H1 (cell line): ENCODE data around the gene SGSM1. TPM values are rescaled to one million over a fixed set of nuclear protein-coding genes. Genes with fewer than 3 reads are reported as not detected.

ENCODE experiments used
- CTCF ChIA-PET: fragments of 300-600 bp; sonication (Branson Sonifier 250); formaldehyde crosslinking; loops from one replicate; lab custom pipeline; 2021; ENCODE audit not compliant: partially characterized antibody; lab: Charles Lee
- POLR2A ChIA-PET: fragments of 300-600 bp; sonication (Branson Sonifier 250); formaldehyde crosslinking; loops from one replicate; lab custom pipeline; 2021; ENCODE audit warnings: inconsistent platforms; ENCODE audit not compliant: partially characterized antibody; lab: Charles Lee
- DNase-seq, 2 experiments: peaks; one replicate each; pipeline versions ENCODE4 v3.0.0 to v3.0.0-alpha.2; 2010 to 2022; ENCODE audit warnings: low spot score in 2 of 2, low read depth in 1 of 2, mixed read lengths in 1 of 2
- FAIRE-seq: peaks from 2 replicates; lab custom pipeline; 2011; peaks lifted over from hg19 to GRCh38; lab: Jason Lieb, UNC
- H2AFZ ChIP-seq: 2 replicates; pipeline ENCODE4 v1.8.1; 2012; ENCODE audit warnings: low read length, inconsistent platforms
- H2AK5ac ChIP-seq: 2 replicates; pipeline ENCODE4 v1.6.1; 2013; ENCODE audit warnings: low read depth, low read length
- H2BK120ac ChIP-seq: replicated peaks from 2 replicates; pipeline ENCODE3; 2013; ENCODE audit warnings: low read depth, low read length, inconsistent platforms
- H2BK12ac ChIP-seq: 2 replicates; pipeline ENCODE4 v1.6.1; 2013; ENCODE audit warnings: low read depth, low read length
- H2BK15ac ChIP-seq: 2 replicates; pipeline ENCODE4 v1.6.1; 2013; ENCODE audit warnings: low read length
- H2BK20ac ChIP-seq: 2 replicates; pipeline ENCODE4 v1.6.1; 2013; ENCODE audit warnings: low read length
- H2BK5ac ChIP-seq: 2 replicates; pipeline ENCODE4 v1.6.1; 2013; ENCODE audit warnings: low read depth, low read length
- H3K14ac ChIP-seq: 2 replicates; pipeline ENCODE4 v1.6.1; 2013; ENCODE audit warnings: inconsistent platforms; ENCODE audit not compliant: insufficient read length
- H3K18ac ChIP-seq: 2 replicates; pipeline ENCODE4 v1.6.1; 2013; ENCODE audit warnings: low read length; ENCODE audit errors: extremely low read depth
- H3K23ac ChIP-seq: 2 replicates; pipeline ENCODE4 v1.6.1; 2013; ENCODE audit warnings: inconsistent platforms; ENCODE audit not compliant: insufficient read length
- H3K23me2 ChIP-seq: 2 replicates; pipeline ENCODE4 v1.6.1; 2013; ENCODE audit warnings: low read depth, low read length
- H3K27ac ChIP-seq: 2 replicates; pipeline ENCODE4 v1.6.1; 2011; ENCODE audit warnings: low read depth, low read length, inconsistent platforms
- H3K27me3 ChIP-seq, 4 experiments: replicated peaks in 1 of 4; 1 replicate in 1 of 4; 2 replicates in 3 of 4; pipeline versions ENCODE4 v1.6.1 to v1.8.1; 2011 to 2013; ENCODE audit warnings: low read length in 3 of 4, mild to moderate bottlenecking in 3 of 4, inconsistent platforms in 2 of 4, mixed read lengths in 2 of 4, moderate library complexity in 1 of 4; ENCODE audit not compliant: control insufficient read depth in 3 of 4, insufficient read depth in 3 of 4; ENCODE audit errors: extremely low read depth in 1 of 4
- H3K36me3 ChIP-seq, 4 experiments: 2 replicates each; pipeline versions ENCODE4 v1.6.1 to v1.8.1; 2011 to 2013; ENCODE audit warnings: mild to moderate bottlenecking in 4 of 4, low read length in 3 of 4, moderate library complexity in 2 of 4, control low read depth in 1 of 4, inconsistent platforms in 1 of 4; ENCODE audit not compliant: insufficient read depth in 4 of 4, control insufficient read depth in 2 of 4
- H3K4ac ChIP-seq: replicated peaks from 2 replicates; pipeline ENCODE3; 2013; ENCODE audit warnings: low read length, low read depth, mixed read lengths, inconsistent platforms; ENCODE audit not compliant: insufficient read length
- H3K4me1 ChIP-seq, 4 experiments: replicated peaks in 1 of 4; 1 replicate in 1 of 4; 2 replicates in 3 of 4; pipeline versions ENCODE4 v1.6.1 to v1.8.1; 2011 to 2013; ENCODE audit warnings: low read length in 3 of 4, inconsistent platforms in 2 of 4, mixed read lengths in 1 of 4; ENCODE audit not compliant: insufficient read depth in 4 of 4, control insufficient read depth in 3 of 4
- H3K4me2 ChIP-seq, 2 experiments: 2 replicates each; pipeline versions ENCODE4 v1.6.1 to v1.8.1; 2011 to 2013; ENCODE audit warnings: low read depth in 2 of 2, low read length in 2 of 2, control low read depth in 1 of 2, inconsistent platforms in 1 of 2, mild to moderate bottlenecking in 1 of 2; ENCODE audit not compliant: insufficient read depth in 1 of 2
- H3K4me3 ChIP-seq, 4 experiments: fragments of 200-600, 300-600 bp in 1 of 4; sonication (generic), shearing (Covaris generic), sonication (Bioruptor Twin) in 1 of 4; 2 replicates each; pipeline versions ENCODE4 v1.5.1 to v1.8.1; 2011 to 2016; ENCODE audit warnings: low read length in 4 of 4, low read depth in 3 of 4, control low read depth in 2 of 4, inconsistent platforms in 2 of 4, mild to moderate bottlenecking in 2 of 4, mixed read lengths in 1 of 4, moderate library complexity in 1 of 4; ENCODE audit not compliant: insufficient read depth in 2 of 4; ENCODE audit errors: extremely low read depth in 1 of 4
- H3K56ac ChIP-seq: replicated peaks from 2 replicates; pipeline ENCODE3; 2013; ENCODE audit warnings: low read depth, mild to moderate bottlenecking, mixed read lengths, low read length, inconsistent platforms; ENCODE audit not compliant: insufficient read length
- H3K79me1 ChIP-seq: 2 replicates; pipeline ENCODE4 v1.6.1; 2013; ENCODE audit warnings: low read depth, low read length, control low read depth
- H3K79me2 ChIP-seq, 2 experiments: 2 replicates each; pipeline versions ENCODE4 v1.6.1 to v1.8.1; 2012 to 2013; ENCODE audit warnings: low read length in 2 of 2, mild to moderate bottlenecking in 2 of 2, inconsistent platforms in 1 of 2; ENCODE audit not compliant: insufficient read depth in 2 of 2, control insufficient read depth in 1 of 2
- H3K9ac ChIP-seq, 4 experiments: replicated peaks in 1 of 4; 1 replicate in 1 of 4; 2 replicates in 3 of 4; pipeline versions ENCODE4 v1.6.1 to v1.8.1; 2011 to 2013; ENCODE audit warnings: low read depth in 3 of 4, low read length in 3 of 4, control low read depth in 2 of 4, mild to moderate bottlenecking in 2 of 4, moderate library complexity in 2 of 4, inconsistent platforms in 1 of 4; ENCODE audit errors: extremely low read depth in 1 of 4
- H3K9me3 ChIP-seq, 2 experiments: 2 replicates each; pipeline versions ENCODE4 v1.6.1 to v1.8.1; 2012 to 2013; ENCODE audit warnings: mild to moderate bottlenecking in 2 of 2, moderate library complexity in 2 of 2, control low read depth in 1 of 2, inconsistent platforms in 1 of 2, low read depth in 1 of 2, low read length in 1 of 2, mixed read lengths in 1 of 2; ENCODE audit not compliant: insufficient read depth in 2 of 2
- H4K20me1 ChIP-seq, 2 experiments: replicated peaks in 1 of 2; 2 replicates each; pipeline versions ENCODE3 to v1.8.1; 2011 to 2013; ENCODE audit warnings: inconsistent platforms in 2 of 2, low read length in 2 of 2, mild to moderate bottlenecking in 1 of 2; ENCODE audit not compliant: insufficient read depth in 2 of 2, control insufficient read depth in 1 of 2
- H4K5ac ChIP-seq: 2 replicates; pipeline ENCODE4 v1.6.1; 2013; ENCODE audit warnings: low read length, low read depth, mixed read lengths, inconsistent platforms; ENCODE audit not compliant: insufficient read length
- H4K8ac ChIP-seq: 2 replicates; pipeline ENCODE4 v1.8.0; 2013; ENCODE audit warnings: mild to moderate bottlenecking, moderate library complexity, low read length, inconsistent platforms; ENCODE audit not compliant: insufficient read depth; ENCODE audit errors: extremely low read depth
- H4K91ac ChIP-seq: replicated peaks from 2 replicates; pipeline ENCODE3; 2013; ENCODE audit warnings: low read length, mixed read lengths, inconsistent platforms; ENCODE audit not compliant: insufficient read length
- CHD1 ChIP-seq: IDR thresholded peaks from 2 replicates; pipeline ENCODE4 v1.6.1; 2012; ENCODE audit warnings: low read depth, low read length, improper control_type of control experiment
- EP300 ChIP-seq, 2 experiments: IDR thresholded peaks; 1 replicate in 1 of 2; 2 replicates in 1 of 2; pipeline ENCODE4 v1.6.1; 2011 to 2012; ENCODE audit warnings: low read depth in 2 of 2, low read length in 2 of 2, mild to moderate bottlenecking in 2 of 2, borderline replicate concordance in 1 of 2, inconsistent platforms in 1 of 2, moderate library complexity in 1 of 2
- FOSL1 ChIP-seq: IDR thresholded peaks from 2 replicates; pipeline ENCODE4 v1.6.1; 2011; ENCODE audit warnings: mild to moderate bottlenecking, low read depth, low read length, moderate library complexity; ENCODE audit not compliant: insufficient read depth
- JUND ChIP-seq: IDR thresholded peaks from 2 replicates; pipeline ENCODE4 v1.6.1; 2011; ENCODE audit warnings: mild to moderate bottlenecking, improper control_type of control experiment, low read length
- MAX ChIP-seq: IDR thresholded peaks from 2 replicates; pipeline ENCODE4 v1.6.1; 2012; ENCODE audit warnings: inconsistent platforms
- POU5F1 ChIP-seq: IDR thresholded peaks from 2 replicates; pipeline ENCODE4 v1.6.1; 2011; ENCODE audit warnings: low read depth, mild to moderate bottlenecking, low read length, moderate library complexity
- SAP30 ChIP-seq: fragments of 300-600 bp; sonication (generic); IDR thresholded peaks from 2 replicates; pipeline ENCODE4 v1.7.1; 2012; ENCODE audit warnings: low read length, moderate library complexity, mild to moderate bottlenecking, inconsistent platforms; ENCODE audit not compliant: insufficient read depth, insufficient replicate concordance
- SIRT6 ChIP-seq: IDR thresholded peaks from one replicate; pipeline ENCODE4 v1.7.1; 2012; ENCODE audit warnings: low read length, inconsistent platforms
- SUZ12 ChIP-seq: fragments of 200-600 bp; sonication (generic); IDR thresholded peaks from 2 replicates; pipeline ENCODE4 v1.6.1; 2012; ENCODE audit warnings: mild to moderate bottlenecking, inconsistent platforms, low read length, moderate library complexity, mixed read lengths
- YY1 ChIP-seq: IDR thresholded peaks from 2 replicates; pipeline ENCODE4 v1.6.1; 2011; ENCODE audit warnings: low read depth, mild to moderate bottlenecking, low read length
- WGBS, 2 experiments: shearing (Covaris generic) in 1 of 2; methylation state at CpG; one replicate each; pipeline versions ENCODE4 v1.1.6 to v1.1.7; 2013 to 2015; ENCODE audit warnings: low lambda C conversion rate in 2 of 2, mixed read lengths in 2 of 2, inconsistent platforms in 1 of 2, low coverage in 1 of 2, missing lambda C conversion rate in 1 of 2; ENCODE audit not compliant: insufficient replicate concordance in 2 of 2, insufficient coverage in 1 of 2, insufficient read length in 1 of 2; ENCODE audit errors: extremely low coverage in 1 of 2, missing lambda C conversion rate in 1 of 2; 5-methylcytosine and 5-hydroxymethylcytosine counted together
- polyA plus RNA-seq, 7 experiments: library from polyadenylated mRNA; depleted of rRNA in 3 of 7; stranded (reverse) in 5 of 7; unstranded in 2 of 7; fragments of >200 nt in 5 of 7; fragments of 200-250 nt in 2 of 7; gene quantifications; 1 replicate in 5 of 7; 2 replicates in 1 of 7; 4 replicates in 1 of 7; pipeline versions ENCODE4 v1.2.1 to v1.2.3, GENCODE V29; 2011 to 2013; ENCODE audit warnings: missing spikeins in 2 of 7, mixed read lengths in 2 of 7
- total RNA-seq: library from RNA; stranded (reverse); fragmentation: NEBNext Ultra II Directional; extraction: Animal tissue kit (Norgen Biotek cat#: 25700); gene quantifications from 2 replicates; pipeline ENCODE4 v1.2.1, GENCODE V29; 2021
- TF ChIP-seq, protein P1 (sequence below): IDR thresholded peaks from 2 replicates; pipeline ENCODE4 v1.6.1; 2011; ENCODE audit warnings: low read length, improper control_type of control experiment

Gene SGSM1
- total and polyA plus RNA-seq, 2 of the 8 experiments (the other 6 are each of a cell fraction or from before 2014, with no cell fraction given): 2.8 to 5.2 TPM

DNA sequence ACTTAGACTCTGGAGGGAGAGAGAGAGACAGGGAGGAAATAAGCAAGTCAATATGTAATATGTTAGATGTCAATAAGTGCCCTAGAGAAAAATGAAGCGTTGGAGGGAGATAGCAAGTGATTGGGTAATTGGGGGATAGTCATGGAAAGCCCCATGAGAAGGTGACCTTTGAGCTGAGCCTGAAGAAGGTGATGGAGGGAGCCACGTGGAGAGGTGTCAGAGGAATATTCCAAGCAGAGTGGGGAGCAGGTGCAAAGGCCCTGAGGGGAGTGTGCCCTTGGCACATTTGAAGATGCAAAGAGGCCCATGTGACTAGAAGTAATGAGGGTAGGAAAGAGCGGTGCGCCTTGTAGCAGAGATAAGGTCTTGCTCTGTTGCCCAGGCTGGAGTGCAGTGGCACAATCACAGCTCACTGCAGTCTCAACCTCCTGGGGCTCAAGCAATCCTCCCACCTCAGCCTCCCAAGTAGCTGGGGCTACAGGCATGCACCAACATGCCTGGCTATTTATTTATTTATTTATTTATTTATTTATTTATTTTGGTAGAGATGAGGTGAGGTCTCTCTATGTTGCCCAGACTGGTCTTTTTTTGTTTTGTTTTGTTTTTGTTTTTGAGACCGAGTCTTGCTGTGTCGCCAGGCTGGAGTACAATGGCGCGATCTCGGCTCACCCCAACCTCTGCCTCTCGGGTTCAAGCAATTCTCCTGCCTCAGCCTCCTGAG is 138.4 kb downstream of the SGSM1 start:
- Histone ChIP-seq H3K4me1 (peaks cover 0 to 12% (median 5%) of the 10 kb centered on the region in 4 experiments; a peak in 4 of 7 replicates), H3K27ac (no peak overlapping the region), H3K4me2 (no peak overlapping the region), H3K79me2 (no peaks in the 10 kb centered on the region), H2BK12ac (peak overlapping the region; percentile 27; the same call in 1 of the 2 replicates), H2BK20ac (no peak overlapping the region), H3K4me3 (no peak overlapping the region), H3K14ac (no peak overlapping the region), H3K36me3 (no peaks in the 10 kb centered on the region), H2BK15ac (no peak overlapping the region), H3K23me2 (no peaks in the 10 kb centered on the region; the same call in 1 of the 2 replicates), H2AK5ac (no peak overlapping the region), H3K9ac (no peak overlapping the region), H4K8ac (no peak overlapping the region), H3K23ac (no peak overlapping the region), H4K20me1 (no peaks in the 10 kb centered on the region), H3K79me1 (no peaks in the 10 kb centered on the region), H3K18ac (no peak overlapping the region), H3K9me3 (no peaks in the 10 kb centered on the region), H3K27me3 (no peaks in the 10 kb centered on the region), H3K4ac (no peak overlapping the region), H2BK120ac (no peak overlapping the region), H2BK5ac (no peak overlapping the region), H3K56ac (no peak overlapping the region), H4K5ac (no peak overlapping the region), H2AFZ (no peak overlapping the region), H4K91ac (no peak overlapping the region)
- DNase-seq (no peak), FAIRE-seq (no peak)
- CTCF ChIA-PET: interaction anchor here (0.9 to 15.1 kb wide), 7 partner anchors 7 to 258 kb away, joined by 3 to 221 read pairs (median 3); no protein-coding TSS in a partner anchor
- POLR2A ChIA-PET: interaction anchor here (0.7 kb wide), 1 partner anchor 69 kb away, joined by 3 read pairs; no protein-coding TSS in a partner anchor
- WGBS, 2 experiments: 96% methylated on average over 10 of the region's 10 CpGs; no CpG with 5 or more reads in 1 of the 2 experiments
- TF ChIP-seq EP300 (IDR thresholded peaks at IDR 0.05; ENCODE audit: borderline replicate concordance in 1 of 2, low read depth in 2 of 2, low read length in 2 of 2) (no peak), YY1 (no peak), MAX (no peak), SAP30 (no peak), FOSL1 (no peak), POU5F1 (no peak), CHD1 (no peak), SIRT6 (no peak), SUZ12 (no peak), JUND (no peak)
- TF ChIP-seq, protein P1, sequence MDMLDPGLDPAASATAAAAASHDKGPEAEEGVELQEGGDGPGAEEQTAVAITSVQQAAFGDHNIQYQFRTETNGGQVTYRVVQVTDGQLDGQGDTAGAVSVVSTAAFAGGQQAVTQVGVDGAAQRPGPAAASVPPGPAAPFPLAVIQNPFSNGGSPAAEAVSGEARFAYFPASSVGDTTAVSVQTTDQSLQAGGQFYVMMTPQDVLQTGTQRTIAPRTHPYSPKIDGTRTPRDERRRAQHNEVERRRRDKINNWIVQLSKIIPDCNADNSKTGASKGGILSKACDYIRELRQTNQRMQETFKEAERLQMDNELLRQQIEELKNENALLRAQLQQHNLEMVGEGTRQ: no peak
